ENCODE measurements around the gene PSRC1.

GRCh38 chr1:109252167-109252892 is 30.6 kb downstream of the PSRC1 start:
- no peak for TF ChIP-seq POLR2A (IDR thresholded peaks at IDR 0.05)
- TF ChIP-seq, protein P1, sequence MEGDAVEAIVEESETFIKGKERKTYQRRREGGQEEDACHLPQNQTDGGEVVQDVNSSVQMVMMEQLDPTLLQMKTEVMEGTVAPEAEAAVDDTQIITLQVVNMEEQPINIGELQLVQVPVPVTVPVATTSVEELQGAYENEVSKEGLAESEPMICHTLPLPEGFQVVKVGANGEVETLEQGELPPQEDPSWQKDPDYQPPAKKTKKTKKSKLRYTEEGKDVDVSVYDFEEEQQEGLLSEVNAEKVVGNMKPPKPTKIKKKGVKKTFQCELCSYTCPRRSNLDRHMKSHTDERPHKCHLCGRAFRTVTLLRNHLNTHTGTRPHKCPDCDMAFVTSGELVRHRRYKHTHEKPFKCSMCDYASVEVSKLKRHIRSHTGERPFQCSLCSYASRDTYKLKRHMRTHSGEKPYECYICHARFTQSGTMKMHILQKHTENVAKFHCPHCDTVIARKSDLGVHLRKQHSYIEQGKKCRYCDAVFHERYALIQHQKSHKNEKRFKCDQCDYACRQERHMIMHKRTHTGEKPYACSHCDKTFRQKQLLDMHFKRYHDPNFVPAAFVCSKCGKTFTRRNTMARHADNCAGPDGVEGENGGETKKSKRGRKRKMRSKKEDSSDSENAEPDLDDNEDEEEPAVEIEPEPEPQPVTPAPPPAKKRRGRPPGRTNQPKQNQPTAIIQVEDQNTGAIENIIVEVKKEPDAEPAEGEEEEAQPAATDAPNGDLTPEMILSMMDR (IDR thresholded peaks at IDR 0.05), result no peak
- no peak for TF ChIP-seq POLR2AphosphoS5 (IDR thresholded peaks at IDR 0.05)
